Colonic mucosa (tissue), 4 donors: Measurements from ENCODE around the gene RPUSD2. TPM values are rescaled to one million over a fixed set of nuclear protein-coding genes. Genes with fewer than 3 reads are reported as not detected.

ENCODE experiments used
- DNase-seq: peaks from one replicate; pipeline ENCODE4 v3.0.0-alpha.2; 2020
- H3K27ac ChIP-seq: fragments of 200-600 bp; one replicate; pipeline ENCODE4 v1.8.0; 2021
- H3K27me3 ChIP-seq: fragments of 200-600 bp; one replicate; pipeline ENCODE4 v1.8.0; 2021
- H3K36me3 ChIP-seq: fragments of 200-600 bp; one replicate; pipeline ENCODE4 v1.8.0; 2021
- H3K4me1 ChIP-seq: fragments of 200-600 bp; one replicate; pipeline ENCODE4 v1.8.0; 2021; ENCODE audit warnings: mild to moderate bottlenecking
- H3K4me3 ChIP-seq: fragments of 200-600 bp; one replicate; pipeline ENCODE4 v1.8.0; 2021
- H3K9ac ChIP-seq, 2 donors: one replicate each; pipeline ENCODE4 v1.7.0; 2013; ENCODE audit warnings: control low read depth in 2 of 2, low read depth in 2 of 2, low read length in 2 of 2
- H3K9me3 ChIP-seq: fragments of 200-600 bp; one replicate; pipeline ENCODE4 v1.8.0; 2021
- intact Hi-C: fragments of 100-400 bp; cut with DNase I; formaldehyde crosslinking; loops from one replicate; pipeline ENCODE4 v1.14.1; 2022
- total RNA-seq, 2 donors: library from RNA; stranded (reverse); fragmentation: NEBNext Ultra II Directional in 1 of 2; extraction: Animal tissue kit (Norgen Biotek cat#: 25700) in 1 of 2; gene quantifications; one replicate each; pipeline ENCODE4 v1.2.1, GENCODE V29; 2021
- TF ChIP-seq, protein P1 (sequence below): fragments of 200-600 bp; IDR thresholded peaks from one replicate; pipeline ENCODE4 v1.8.0; 2022; ENCODE audit warnings: antibody characterized with exemption, mild to moderate bottlenecking
- donor health status: healthy.
- donor health status: DM: no; HTN: no; CAD: no.
- donor health status: DM: no; HTN: no; CAD: no.

The RPUSD2 gene
- total RNA-seq, 2 donors from 2014 or later = 11.0 to 17.0 TPM

DNA sequence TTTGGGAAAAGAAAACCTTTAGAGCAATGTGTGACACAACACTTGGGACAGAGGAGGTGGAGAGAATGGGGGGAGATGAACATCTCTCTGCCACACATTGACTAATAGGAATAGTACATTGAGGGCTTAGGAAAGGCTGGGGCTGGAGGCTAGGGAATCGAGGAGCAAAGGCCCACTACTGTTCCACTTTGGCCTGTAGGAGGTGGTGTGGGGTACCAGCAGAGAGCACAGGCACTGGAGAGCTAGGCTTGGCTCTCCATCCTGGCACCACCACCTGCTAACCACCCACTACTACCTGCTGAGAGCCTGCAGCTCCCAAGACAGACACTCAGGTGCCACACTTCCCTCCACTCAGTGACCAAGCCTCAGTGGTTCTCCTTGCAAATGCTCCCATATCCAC is 23.6 kb upstream of the RPUSD2 start:
- intact Hi-C loops = no loop called here
- DNase-seq = no peak
- Histone ChIP-seq H3K9ac (no peak overlapping the region), H3K4me3 (no peak overlapping the region), H3K27me3 (no peaks in the 10 kb centered on the region), H3K4me1 (no peaks in the 10 kb centered on the region), H3K27ac (no peak overlapping the region), H3K36me3 (no peaks in the 10 kb centered on the region), H3K9me3 (no peaks in the 10 kb centered on the region)
- TF ChIP-seq, protein P1, sequence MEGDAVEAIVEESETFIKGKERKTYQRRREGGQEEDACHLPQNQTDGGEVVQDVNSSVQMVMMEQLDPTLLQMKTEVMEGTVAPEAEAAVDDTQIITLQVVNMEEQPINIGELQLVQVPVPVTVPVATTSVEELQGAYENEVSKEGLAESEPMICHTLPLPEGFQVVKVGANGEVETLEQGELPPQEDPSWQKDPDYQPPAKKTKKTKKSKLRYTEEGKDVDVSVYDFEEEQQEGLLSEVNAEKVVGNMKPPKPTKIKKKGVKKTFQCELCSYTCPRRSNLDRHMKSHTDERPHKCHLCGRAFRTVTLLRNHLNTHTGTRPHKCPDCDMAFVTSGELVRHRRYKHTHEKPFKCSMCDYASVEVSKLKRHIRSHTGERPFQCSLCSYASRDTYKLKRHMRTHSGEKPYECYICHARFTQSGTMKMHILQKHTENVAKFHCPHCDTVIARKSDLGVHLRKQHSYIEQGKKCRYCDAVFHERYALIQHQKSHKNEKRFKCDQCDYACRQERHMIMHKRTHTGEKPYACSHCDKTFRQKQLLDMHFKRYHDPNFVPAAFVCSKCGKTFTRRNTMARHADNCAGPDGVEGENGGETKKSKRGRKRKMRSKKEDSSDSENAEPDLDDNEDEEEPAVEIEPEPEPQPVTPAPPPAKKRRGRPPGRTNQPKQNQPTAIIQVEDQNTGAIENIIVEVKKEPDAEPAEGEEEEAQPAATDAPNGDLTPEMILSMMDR = no peak

DNA sequence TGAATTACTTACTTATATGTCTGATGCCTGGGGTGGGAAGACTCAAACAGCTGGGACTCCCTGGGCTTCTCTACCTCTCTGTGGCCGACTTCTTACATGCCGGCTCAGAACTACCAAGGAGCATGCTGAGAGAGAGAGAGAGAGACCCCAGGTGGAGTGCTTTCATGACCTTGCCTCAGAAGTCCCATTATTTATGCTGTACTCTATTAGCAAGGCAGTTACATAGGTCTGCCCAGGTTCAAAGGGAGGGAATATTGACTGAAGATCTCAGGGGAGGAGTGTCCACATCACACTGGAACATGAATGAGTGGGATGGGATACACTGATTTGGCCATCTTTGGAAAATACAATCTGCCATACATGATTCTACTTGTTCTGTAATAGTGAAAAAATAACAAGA is 20.5 kb upstream of the RPUSD2 start:
- H3K36me3 ChIP-seq = no peaks in the 10 kb centered on the region
- H3K9me3 ChIP-seq = no peaks in the 10 kb centered on the region
- no peak overlapping the region for H3K4me3 ChIP-seq
- no peak overlapping the region for H3K27ac ChIP-seq
- intact Hi-C loops = no loop called here
- no peak for DNase-seq
- H3K9ac ChIP-seq = no peak overlapping the region
- no peaks in the 10 kb centered on the region for H3K27me3 ChIP-seq
- TF ChIP-seq, protein P1 = no peak
- no peaks in the 10 kb centered on the region for H3K4me1 ChIP-seq

DNA sequence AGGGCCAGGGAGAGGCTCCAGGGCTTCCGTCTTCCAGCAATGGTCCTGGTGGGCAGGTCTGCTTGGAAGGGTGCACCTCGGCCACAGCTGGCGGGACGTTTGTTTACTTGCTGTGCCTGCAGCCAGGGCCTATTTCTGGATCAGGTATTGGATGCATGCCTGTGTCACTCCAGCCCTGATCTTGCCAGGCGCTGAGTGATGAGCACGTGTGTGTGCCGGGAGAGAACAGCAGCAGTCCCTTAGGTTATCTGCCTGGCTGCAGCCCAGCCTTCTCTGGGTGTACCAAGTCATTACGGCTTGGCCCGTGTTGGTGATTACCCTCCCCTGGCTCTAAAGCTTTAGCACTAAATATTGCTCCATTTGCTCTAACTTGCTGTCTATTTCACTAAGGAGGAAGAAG is 19.2 kb upstream of the RPUSD2 start:
- no peak for DNase-seq
- Histone ChIP-seq H3K9ac (no peak overlapping the region), H3K27me3 (no peaks in the 10 kb centered on the region), H3K4me3 (no peak overlapping the region), H3K36me3 (no peaks in the 10 kb centered on the region), H3K27ac (no peak overlapping the region), H3K4me1 (no peaks in the 10 kb centered on the region), H3K9me3 (no peaks in the 10 kb centered on the region)
- intact Hi-C loops = no loop called here
- TF ChIP-seq, protein P1 = no peak

DNA sequence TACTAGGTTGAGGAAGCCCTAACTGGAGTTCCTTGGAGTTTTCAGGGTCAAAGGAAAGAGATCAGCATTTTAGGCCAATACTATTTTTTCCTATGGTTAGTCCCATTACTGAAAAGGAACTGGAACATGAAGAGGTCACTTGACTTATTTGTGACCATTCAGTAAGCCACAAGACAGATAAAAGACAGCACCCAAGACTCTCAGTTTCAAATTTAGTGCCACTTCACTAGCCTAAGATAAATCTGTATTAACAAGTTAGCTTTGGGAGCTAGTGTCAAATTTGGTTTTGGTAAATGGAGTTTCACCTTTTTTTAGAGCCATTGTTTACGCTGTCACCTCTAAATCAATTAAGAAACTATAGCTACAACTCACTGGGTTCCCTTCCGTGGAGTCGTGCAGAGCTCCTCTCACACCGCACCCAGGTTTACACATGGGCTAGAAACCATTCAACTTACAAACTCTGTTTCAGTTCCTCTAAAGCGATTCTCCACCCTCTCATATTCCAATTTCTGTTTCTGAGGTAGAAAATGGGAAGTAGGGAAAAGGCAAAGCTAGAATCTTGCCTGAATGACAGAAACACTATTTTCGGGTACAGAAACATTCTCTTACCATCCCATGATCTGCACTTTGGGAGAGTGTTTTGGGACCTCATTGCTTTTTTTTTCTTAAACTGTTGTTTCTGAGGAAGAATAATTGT is 18.6 kb upstream of the RPUSD2 start:
- DNase-seq = no peak

DNA sequence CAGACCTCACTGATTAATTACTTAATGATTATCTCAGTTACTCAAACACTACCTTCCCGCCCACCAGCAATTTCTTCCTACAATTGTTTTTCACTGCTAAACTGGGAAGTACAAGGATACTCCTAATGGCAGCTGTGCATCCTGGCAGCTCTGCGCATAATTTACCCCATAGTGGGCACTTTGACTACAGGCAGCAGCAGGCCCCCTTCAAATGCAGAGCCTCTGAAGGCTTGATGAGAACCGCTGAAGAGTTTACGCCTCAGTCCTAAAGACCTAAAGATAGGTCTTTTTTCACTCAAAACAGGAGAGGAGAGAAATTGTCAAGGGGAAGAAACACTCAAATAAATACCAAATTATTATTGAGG is 15.0 kb upstream of the RPUSD2 start:
- no peaks in the 10 kb centered on the region for H3K4me1 ChIP-seq
- TF ChIP-seq, protein P1 = no peak
- H3K9ac ChIP-seq = no peak overlapping the region
- no peak for DNase-seq
- H3K27me3 ChIP-seq = no peaks in the 10 kb centered on the region
- H3K4me3 ChIP-seq = no peak overlapping the region
- intact Hi-C loops = no loop called here
- H3K27ac ChIP-seq = no peak overlapping the region
- peaks cover 4% of the 10 kb centered on the region for H3K36me3 ChIP-seq
- H3K9me3 ChIP-seq = no peaks in the 10 kb centered on the region

More for the DNA sequence above, 18.6 kb upstream of the RPUSD2 start:
- no peak overlapping the region for H3K9ac ChIP-seq
- H3K4me3 ChIP-seq = no peak overlapping the region
- H3K4me1 ChIP-seq = no peaks in the 10 kb centered on the region
- H3K27ac ChIP-seq = no peak overlapping the region
- H3K36me3 ChIP-seq = no peaks in the 10 kb centered on the region
- TF ChIP-seq, protein P1 = no peak
- intact Hi-C loops = no loop called here
- no peaks in the 10 kb centered on the region for H3K9me3 ChIP-seq
- H3K27me3 ChIP-seq = no peaks in the 10 kb centered on the region
